ENCODE results near the gene PPDPF. TPM values are rescaled to one million over a fixed set of nuclear protein-coding genes. Genes with fewer than 3 reads are reported as not detected.

Gene PPDPF
- total RNA-seq, 2 experiments from 2014 or later, result 128 to 136 TPM

- no peak overlapping the region for H3K4me3 Mint-ChIP-seq
- no peaks in the 10 kb centered on the region for H3K9me3 Mint-ChIP-seq
- no peaks in the 10 kb centered on the region for H3K36me3 Mint-ChIP-seq
- H3K27ac Mint-ChIP-seq, result no peak overlapping the region
- peaks cover 41% of the 10 kb centered on the region for H3K27me3 Mint-ChIP-seq
- no peak for DNase-seq
- H3K4me1 Mint-ChIP-seq, result peaks cover 1% of the 10 kb centered on the region
Measured at GRCh38 chr20:63483834-63484233, 36.7 kb upstream of the PPDPF start.

- H3K4me1 Mint-ChIP-seq, result peaks cover 1% of the 10 kb centered on the region
- no peaks in the 10 kb centered on the region for H3K9me3 Mint-ChIP-seq
- H3K27ac Mint-ChIP-seq, result no peak overlapping the region
- H3K27me3 Mint-ChIP-seq, result peaks cover 42% of the 10 kb centered on the region
- no peak for DNase-seq
- H3K36me3 Mint-ChIP-seq, result no peaks in the 10 kb centered on the region
- H3K4me3 Mint-ChIP-seq, result no peak overlapping the region
Measured at GRCh38 chr20:63484236-63484635, 36.3 kb upstream of the PPDPF start.

DNA sequence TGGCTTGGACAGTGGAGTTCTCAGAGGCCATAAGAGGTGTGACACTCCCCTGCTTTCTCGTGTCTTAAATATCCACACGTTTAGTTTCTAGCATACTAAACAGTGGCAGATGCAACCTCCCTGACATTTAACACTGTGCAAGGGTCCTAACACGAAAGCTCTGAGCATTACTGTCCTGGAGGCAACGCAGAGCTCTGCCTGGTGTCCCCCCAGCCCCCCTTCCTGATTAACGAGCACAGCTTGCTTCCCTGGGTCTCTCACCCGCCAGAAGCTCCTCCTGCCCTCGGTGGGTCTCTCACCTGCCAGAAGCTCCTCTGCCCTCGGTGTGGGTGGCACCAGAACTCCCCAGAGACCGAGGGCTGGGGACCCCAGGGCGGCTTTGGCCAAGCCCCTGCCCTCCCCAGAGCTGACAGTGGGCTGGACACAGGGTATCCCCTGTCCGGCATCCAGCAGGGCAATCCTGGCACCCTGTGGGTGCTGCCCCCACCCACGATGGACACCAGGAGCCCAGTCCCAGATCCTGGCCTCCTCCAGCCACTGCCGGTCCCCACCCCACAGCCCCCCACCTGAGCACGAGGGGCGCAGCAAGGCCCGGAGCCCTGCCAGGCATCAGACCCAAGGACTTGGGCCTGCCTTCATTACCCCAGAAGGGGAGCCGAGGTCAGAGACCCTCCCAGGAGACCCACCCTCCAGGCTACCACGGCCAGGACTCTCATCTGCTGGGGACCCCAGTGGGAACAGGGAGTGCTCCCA is 35.7 kb upstream of the PPDPF start:
- Mint-ChIP-seq H3K36me3 (no peaks in the 10 kb centered on the region), H3K27me3 (peaks cover 44% of the 10 kb centered on the region), H3K4me3 (no peak overlapping the region), H3K9me3 (no peaks in the 10 kb centered on the region), H3K27ac (no peak overlapping the region), H3K4me1 (peaks cover 1% of the 10 kb centered on the region)
- no peak for DNase-seq

GRCh38 chr20:63486300-63486855 is 34.2 kb upstream of the PPDPF start:
- H3K9me3 Mint-ChIP-seq, result no peaks in the 10 kb centered on the region

DNA sequence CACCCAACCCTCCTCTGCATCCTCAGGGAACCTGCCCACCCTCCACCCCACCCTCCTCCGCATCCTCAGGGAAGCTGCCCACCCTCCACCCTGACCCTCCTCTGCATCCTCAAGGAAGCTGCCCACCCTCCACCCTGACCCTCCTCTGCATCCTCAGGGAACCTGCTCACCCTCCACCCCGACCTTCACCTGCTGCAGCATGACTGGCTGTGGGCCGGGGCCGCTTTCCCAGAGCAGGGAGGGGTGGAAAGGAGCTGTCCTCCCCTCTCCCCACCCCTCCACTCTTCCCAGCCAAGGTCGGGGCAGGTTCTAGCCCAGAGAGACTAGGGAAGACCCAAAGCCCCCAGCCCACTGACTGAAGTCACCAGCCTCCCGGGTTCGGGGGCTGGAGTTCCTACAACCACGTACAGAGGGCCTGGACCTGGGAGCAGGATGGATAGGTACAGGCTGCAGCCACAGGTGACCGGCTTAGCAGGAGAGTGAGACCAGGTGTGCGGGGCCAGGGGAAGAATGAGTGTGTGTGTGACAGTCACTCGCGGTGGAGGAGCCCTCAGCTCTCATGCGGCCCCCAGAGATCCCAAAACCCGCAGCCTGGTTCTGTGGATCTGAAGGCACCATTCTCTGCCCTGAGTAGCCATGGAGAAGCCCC is 33.3 kb upstream of the PPDPF start:
- no peak for DNase-seq
- Mint-ChIP-seq H3K9me3 (no peaks in the 10 kb centered on the region), H3K36me3 (no peaks in the 10 kb centered on the region), H3K27me3 (peaks cover 49% of the 10 kb centered on the region), H3K27ac (no peak overlapping the region), H3K4me3 (no peak overlapping the region), H3K4me1 (peaks cover 1% of the 10 kb centered on the region)

More at GRCh38 chr20:63486300-63486855, 34.2 kb upstream of the PPDPF start:
- no peaks in the 10 kb centered on the region for H3K36me3 Mint-ChIP-seq
- peaks cover 49% of the 10 kb centered on the region for H3K27me3 Mint-ChIP-seq
- no peak overlapping the region for H3K4me3 Mint-ChIP-seq
- H3K4me1 Mint-ChIP-seq, result peaks cover 1% of the 10 kb centered on the region
- no peak for DNase-seq
- no peak overlapping the region for H3K27ac Mint-ChIP-seq

DNA sequence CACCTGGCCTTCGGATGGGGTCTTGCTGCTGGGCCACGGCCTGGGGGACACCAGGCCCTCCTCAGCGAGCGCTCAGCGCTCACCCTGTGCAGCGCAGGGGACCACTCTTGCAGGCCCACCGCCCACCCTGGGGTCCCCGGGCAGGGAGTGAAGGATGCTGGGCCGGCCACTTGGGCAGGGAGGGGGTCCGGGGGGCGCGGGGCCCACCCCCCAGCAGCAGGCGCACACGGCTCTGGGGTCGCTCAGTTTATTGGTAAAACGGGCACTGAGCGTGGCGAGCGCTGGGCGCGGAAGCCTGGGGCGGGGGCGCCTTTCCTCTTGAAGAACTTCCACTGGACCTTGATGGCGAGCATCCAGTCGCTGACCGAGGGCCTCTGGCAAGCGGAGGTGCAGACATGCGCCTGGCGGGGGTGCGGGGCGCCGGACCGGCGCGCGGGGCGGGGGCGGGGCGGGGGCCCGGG is 32.8 kb upstream of the PPDPF start:
- no peak overlapping the region for H3K27ac Mint-ChIP-seq
- H3K4me3 Mint-ChIP-seq, result no peak overlapping the region
- no peaks in the 10 kb centered on the region for H3K36me3 Mint-ChIP-seq
- DNase-seq, result no peak
- peaks cover 1% of the 10 kb centered on the region for H3K4me1 Mint-ChIP-seq
- H3K9me3 Mint-ChIP-seq, result no peaks in the 10 kb centered on the region
- H3K27me3 Mint-ChIP-seq, result peaks cover 44% of the 10 kb centered on the region

GRCh38 chr20:63488315-63489251 is 32.0 kb upstream of the PPDPF start:
- no peak for DNase-seq
- Mint-ChIP-seq H3K27me3 (peaks cover 41% of the 10 kb centered on the region), H3K27ac (no peak overlapping the region), H3K4me3 (no peak overlapping the region), H3K36me3 (no peaks in the 10 kb centered on the region), H3K9me3 (no peaks in the 10 kb centered on the region), H3K4me1 (no peaks in the 10 kb centered on the region)

GRCh38 chr20:63490416-63490815 is 30.1 kb upstream of the PPDPF start:
- DNase-seq, result no peak
- Mint-ChIP-seq H3K4me1 (no peaks in the 10 kb centered on the region), H3K4me3 (no peak overlapping the region), H3K36me3 (no peaks in the 10 kb centered on the region), H3K9me3 (no peaks in the 10 kb centered on the region), H3K27ac (no peak overlapping the region), H3K27me3 (peaks cover 37% of the 10 kb centered on the region)

DNA sequence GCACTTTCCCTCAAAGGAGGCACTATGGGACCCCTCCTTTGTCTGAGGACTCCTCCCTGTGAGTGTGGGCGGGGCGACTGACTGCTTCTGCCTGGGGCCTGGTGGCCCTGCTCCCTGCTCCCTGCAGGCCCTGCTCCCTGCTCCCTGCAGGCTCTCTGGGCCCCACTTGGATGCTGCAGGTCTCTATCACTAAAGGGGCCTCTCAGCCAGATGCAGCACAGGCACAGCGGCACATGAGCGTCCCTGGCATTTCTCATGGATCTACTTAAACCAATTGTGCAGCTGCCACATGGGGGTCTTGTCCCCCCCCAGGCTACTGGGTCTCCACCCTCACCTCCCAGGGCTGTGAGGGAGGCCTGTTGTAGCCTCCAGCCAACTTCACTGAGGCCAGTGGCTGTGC is 29.5 kb upstream of the PPDPF start:
- DNase-seq, result no peak
- H3K36me3 Mint-ChIP-seq, result no peaks in the 10 kb centered on the region
- no peak overlapping the region for H3K27ac Mint-ChIP-seq
- no peak overlapping the region for H3K4me3 Mint-ChIP-seq
- H3K9me3 Mint-ChIP-seq, result no peaks in the 10 kb centered on the region
- H3K27me3 Mint-ChIP-seq, result peaks cover 36% of the 10 kb centered on the region
- no peaks in the 10 kb centered on the region for H3K4me1 Mint-ChIP-seq

GRCh38 chr20:63491635-63492230 is 28.8 kb upstream of the PPDPF start:
- peaks cover 4% of the 10 kb centered on the region for H3K4me1 Mint-ChIP-seq
- no peaks in the 10 kb centered on the region for H3K9me3 Mint-ChIP-seq
- no peak for DNase-seq
- H3K4me3 Mint-ChIP-seq, result no peak overlapping the region
- H3K27ac Mint-ChIP-seq, result no peak overlapping the region
- H3K27me3 Mint-ChIP-seq, result peaks cover 37% of the 10 kb centered on the region
- H3K36me3 Mint-ChIP-seq, result no peaks in the 10 kb centered on the region

- no peaks in the 10 kb centered on the region for H3K9me3 Mint-ChIP-seq
- no peak overlapping the region for H3K27ac Mint-ChIP-seq
- H3K36me3 Mint-ChIP-seq, result no peaks in the 10 kb centered on the region
- H3K4me1 Mint-ChIP-seq, result peaks cover 4% of the 10 kb centered on the region
- H3K4me3 Mint-ChIP-seq, result no peak overlapping the region
- H3K27me3 Mint-ChIP-seq, result peaks cover 40% of the 10 kb centered on the region
- DNase-seq, result no peak
Measured at GRCh38 chr20:63492518-63492917, 28.0 kb upstream of the PPDPF start.

DNA sequence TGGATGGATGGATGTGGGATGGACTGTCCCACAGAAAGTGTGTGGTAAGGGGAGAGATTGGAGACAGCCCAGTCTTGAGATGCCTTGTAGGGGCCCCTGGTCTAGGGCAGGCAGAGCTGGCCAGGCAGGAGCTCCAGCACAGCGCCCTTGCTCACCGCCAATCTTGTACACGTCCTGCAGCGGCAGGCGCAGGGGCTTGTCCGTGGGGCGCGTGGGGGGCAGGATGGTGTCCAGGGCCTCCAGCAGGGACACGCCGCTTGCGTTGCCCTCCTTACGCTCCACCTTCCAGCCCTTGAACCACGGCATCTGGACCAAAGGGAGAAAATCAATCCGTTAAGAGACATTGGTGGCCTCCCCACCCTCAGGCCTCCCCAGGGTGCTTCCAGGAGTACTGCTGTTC is 27.6 kb upstream of the PPDPF start:
- no peak overlapping the region for H3K27ac Mint-ChIP-seq
- no peaks in the 10 kb centered on the region for H3K9me3 Mint-ChIP-seq
- no peak for DNase-seq
- H3K4me3 Mint-ChIP-seq, result no peak overlapping the region
- no peaks in the 10 kb centered on the region for H3K36me3 Mint-ChIP-seq
- H3K27me3 Mint-ChIP-seq, result peaks cover 42% of the 10 kb centered on the region
- peaks cover 4% of the 10 kb centered on the region for H3K4me1 Mint-ChIP-seq

DNA sequence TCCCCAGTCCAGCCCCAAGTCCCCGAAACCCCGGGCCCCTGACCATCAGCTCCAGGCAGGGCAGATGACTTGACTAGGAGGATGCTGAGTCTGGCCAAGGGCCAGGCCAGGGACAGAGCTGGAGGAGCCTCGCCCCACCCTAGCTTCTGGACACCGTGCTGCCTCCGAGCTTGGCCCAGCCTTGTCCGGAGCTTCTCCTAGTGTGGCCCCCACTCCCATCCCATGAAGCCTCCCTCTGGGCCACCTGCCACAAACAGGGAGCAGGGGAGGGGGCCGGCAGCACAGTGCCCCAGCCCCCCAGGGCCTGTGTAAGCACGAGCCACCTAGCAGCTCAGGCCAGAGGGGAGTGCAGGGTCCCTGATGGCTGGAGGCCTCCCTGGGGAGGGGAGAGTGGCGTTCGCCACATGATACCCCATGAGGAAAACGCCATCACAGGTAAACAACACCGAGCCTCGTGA is 27.0 kb upstream of the PPDPF start:
- H3K4me3 Mint-ChIP-seq, result no peak overlapping the region
- no peaks in the 10 kb centered on the region for H3K9me3 Mint-ChIP-seq
- no peak overlapping the region for H3K27ac Mint-ChIP-seq
- no peaks in the 10 kb centered on the region for H3K36me3 Mint-ChIP-seq
- peaks cover 4% of the 10 kb centered on the region for H3K4me1 Mint-ChIP-seq
- peaks cover 46% of the 10 kb centered on the region for H3K27me3 Mint-ChIP-seq
- DNase-seq, result no peak

- H3K4me3 Mint-ChIP-seq, result no peak overlapping the region
- H3K4me1 Mint-ChIP-seq, result peaks cover 4% of the 10 kb centered on the region
- peaks cover 43% of the 10 kb centered on the region for H3K27me3 Mint-ChIP-seq
- no peaks in the 10 kb centered on the region for H3K9me3 Mint-ChIP-seq
- H3K27ac Mint-ChIP-seq, result no peak overlapping the region
- H3K36me3 Mint-ChIP-seq, result no peaks in the 10 kb centered on the region
- DNase-seq, result no peak
Measured at GRCh38 chr20:63494084-63494419, 26.5 kb upstream of the PPDPF start.
